Measurements from ENCODE around the gene CTNND2. TPM values are rescaled to one million over a fixed set of nuclear protein-coding genes. Genes with fewer than 3 reads are reported as not detected.

Gene CTNND2
- total and polyA plus RNA-seq, 10 donors = 0.93 to 51.0 (median 21.5) TPM

GRCh38 chr5:11153670-11154382, 750.4 kb downstream of the CTNND2 start:
- Histone ChIP-seq H3K36me3 (no peaks in the 10 kb centered on the region), H3K27me3 (replicated peaks in 1 of 7) (no peaks in the 10 kb centered on the region), H3K4me1 (no peaks in the 10 kb centered on the region), H3K27ac (no peak overlapping the region), H3K4me3 (no peak overlapping the region), H3K9me3 (no peaks in the 10 kb centered on the region)
- DNase-seq = no peak
- 80 to 88% (median 86%) methylated on average over 12 of the region's 12 CpGs for WGBS, 5 donors
- intact Hi-C loops (cut with DNase I; ENCODE audit: low total_unique reads) = no loop called here
- no peak for TF ChIP-seq POLR2A (IDR thresholded peaks at IDR 0.05)
- TF ChIP-seq CTCF (IDR thresholded peaks at IDR 0.05 in 8 of 11, conservative IDR thresholded peaks at IDR 0.05 in 3 of 11) = no peak
- TF ChIP-seq POLR2AphosphoS5 (IDR thresholded peaks at IDR 0.05) = no peak

GRCh38 chr5:11152368-11152767, 751.9 kb downstream of the CTNND2 start:
- WGBS, 5 donors = 83 to 90% (median 90%) methylated on average over 8 of the region's 8 CpGs
- intact Hi-C loops (cut with DNase I; ENCODE audit: low total_unique reads) = no loop called here

GRCh38 chr5:11150976-11151375, 753.3 kb downstream of the CTNND2 start:
- no peak for TF ChIP-seq POLR2A (IDR thresholded peaks at IDR 0.05)
- TF ChIP-seq POLR2AphosphoS5 (IDR thresholded peaks at IDR 0.05) = no peak
- TF ChIP-seq CTCF (IDR thresholded peaks at IDR 0.05 in 8 of 11, conservative IDR thresholded peaks at IDR 0.05 in 3 of 11) = no peak
- Histone ChIP-seq H3K36me3 (no peaks in the 10 kb centered on the region), H3K9me3 (no peaks in the 10 kb centered on the region), H3K4me3 (no peak overlapping the region), H3K4me1 (no peaks in the 10 kb centered on the region), H3K27ac (no peak overlapping the region), H3K27me3 (replicated peaks in 1 of 7) (no peaks in the 10 kb centered on the region)
- DNase-seq = no peak
- 83 to 93% (median 89%) methylated on average over 5 of the region's 5 CpGs for WGBS, 5 donors
- intact Hi-C loops (cut with DNase I; ENCODE audit: low total_unique reads) = no loop called here

More at GRCh38 chr5:11152368-11152767, 751.9 kb downstream of the CTNND2 start:
- DNase-seq = no peak
- Histone ChIP-seq H3K4me1 (no peaks in the 10 kb centered on the region), H3K36me3 (no peaks in the 10 kb centered on the region), H3K27ac (no peak overlapping the region), H3K27me3 (replicated peaks in 1 of 7) (no peaks in the 10 kb centered on the region), H3K4me3 (no peak overlapping the region), H3K9me3 (no peaks in the 10 kb centered on the region)
- TF ChIP-seq POLR2AphosphoS5 (IDR thresholded peaks at IDR 0.05) = no peak
- no peak for TF ChIP-seq POLR2A (IDR thresholded peaks at IDR 0.05)
- TF ChIP-seq CTCF (IDR thresholded peaks at IDR 0.05 in 8 of 11, conservative IDR thresholded peaks at IDR 0.05 in 3 of 11) = no peak

- no peak for DNase-seq
- Histone ChIP-seq H3K9me3 (no peaks in the 10 kb centered on the region), H3K27ac (no peak overlapping the region), H3K4me3 (no peak overlapping the region), H3K36me3 (no peaks in the 10 kb centered on the region), H3K4me1 (no peaks in the 10 kb centered on the region), H3K27me3 (replicated peaks in 1 of 7) (no peaks in the 10 kb centered on the region)
- intact Hi-C loops (cut with DNase I; ENCODE audit: low total_unique reads) = no loop called here
- WGBS, 5 donors = 82 to 92% (median 87%) methylated on average over 14 of the region's 14 CpGs
- TF ChIP-seq POLR2AphosphoS5 (IDR thresholded peaks at IDR 0.05) (no peak), POLR2A (IDR thresholded peaks at IDR 0.05) (no peak), CTCF (IDR thresholded peaks at IDR 0.05 in 8 of 11, conservative IDR thresholded peaks at IDR 0.05 in 3 of 11) (no peak)
These were observed 755.3 kb downstream of the CTNND2 start for GRCh38 chr5:11148810-11149539.
